HG03095 (cell line): ENCODE results near the gene PKM.
"Not testable (repeated sequence)": the region's sequence is repeated elsewhere in the genome, so short reads cannot be mapped to it uniquely, and the experiment has no call there.

Experiments used
- ATAC-seq: cut with Tn5 transposase; IDR thresholded peaks from one replicate; pipeline ENCODE4 v1.9.1; 2021; ENCODE audit warnings: moderate library complexity; ENCODE audit not compliant: unreplicated experiment

Gene PKM

GRCh38 chr15:72179950-72180581 is 50.9 kb downstream of the PKM start:
- ATAC-seq, result no peak

GRCh38 chr15:72178976-72179585 is 51.9 kb downstream of the PKM start:
- no peak for ATAC-seq

DNA sequence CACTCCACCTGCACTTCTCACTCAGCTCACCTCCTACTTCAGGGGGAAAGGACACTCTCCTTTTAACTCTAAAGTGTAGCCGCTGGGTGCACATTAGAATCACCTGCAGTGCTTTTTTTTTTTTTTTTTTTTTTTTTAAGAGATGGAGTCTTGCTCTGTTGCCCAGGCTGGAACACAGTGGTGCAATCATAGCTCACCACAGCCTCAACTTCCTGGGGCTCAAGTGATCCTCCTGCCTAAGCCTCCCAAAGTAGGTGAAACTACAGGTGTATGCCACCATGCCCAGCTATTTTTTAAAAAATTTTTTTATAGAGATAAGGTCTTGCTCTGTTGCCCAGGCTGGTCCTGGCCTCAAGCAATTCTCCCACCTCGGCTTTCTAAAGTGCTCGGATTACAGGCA is 54.2 kb downstream of the PKM start:
- no peak for ATAC-seq

GRCh38 chr15:72176159-72176558 is 54.8 kb downstream of the PKM start:
- ATAC-seq, result no peak

- ATAC-seq, result no peak
These were observed 55.6 kb downstream of the PKM start for GRCh38 chr15:72175186-72176044.

- ATAC-seq, result no peak
These were observed 56.3 kb downstream of the PKM start for GRCh38 chr15:72174551-72175165.

DNA sequence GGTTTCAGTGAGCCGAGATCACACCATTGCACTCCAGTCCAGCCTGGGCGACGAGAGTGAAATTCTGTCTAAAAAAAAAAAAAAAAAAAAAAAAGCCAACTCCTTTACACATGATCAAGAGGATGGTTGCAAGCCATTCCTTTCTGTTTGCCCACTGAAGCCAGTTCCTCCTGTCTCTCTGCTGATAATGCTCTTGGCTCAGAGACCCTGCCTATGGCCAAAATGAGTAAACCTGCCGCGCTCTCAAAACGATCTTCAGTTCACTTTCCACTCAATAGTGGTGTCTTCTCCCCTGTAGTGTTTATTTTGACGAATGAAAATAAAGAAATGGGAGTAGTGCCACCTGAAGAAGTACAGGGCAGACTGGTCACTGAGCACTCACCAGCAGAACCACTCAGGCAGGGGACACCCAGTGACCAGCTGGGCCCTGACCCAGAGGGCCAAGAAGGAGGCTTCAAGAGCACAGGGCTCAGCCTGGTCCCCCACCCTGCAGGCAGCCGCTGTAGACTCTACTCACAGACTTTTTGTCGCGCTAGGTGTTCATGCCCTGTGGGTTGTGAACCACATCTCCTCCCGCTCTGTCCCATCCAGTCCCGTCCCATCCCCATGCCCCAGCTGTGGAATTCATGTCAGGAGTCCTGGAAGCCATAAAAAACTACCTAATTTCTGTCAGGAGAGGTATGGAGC is 57.0 kb downstream of the PKM start:
- ATAC-seq, result no peak

DNA sequence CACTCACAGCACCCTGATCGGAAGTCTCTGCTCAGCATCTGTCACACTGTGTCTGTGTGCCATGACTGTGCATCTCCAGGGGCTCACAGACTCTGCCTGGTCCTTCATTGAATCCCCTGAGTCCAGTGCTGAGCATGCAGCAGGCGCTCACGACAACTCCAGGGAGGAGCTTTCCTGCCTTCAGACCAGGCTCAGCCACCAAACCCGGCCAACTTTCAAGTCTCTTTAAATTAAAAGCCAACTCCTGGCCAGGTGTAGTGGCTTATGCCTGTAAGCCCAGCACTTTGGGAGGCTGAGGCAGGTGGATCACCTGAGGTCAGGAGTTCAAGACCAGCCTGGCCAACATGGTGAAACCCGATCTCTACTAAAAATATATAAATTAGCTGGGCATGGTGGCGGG is 57.6 kb downstream of the PKM start:
- ATAC-seq, result no peak

DNA sequence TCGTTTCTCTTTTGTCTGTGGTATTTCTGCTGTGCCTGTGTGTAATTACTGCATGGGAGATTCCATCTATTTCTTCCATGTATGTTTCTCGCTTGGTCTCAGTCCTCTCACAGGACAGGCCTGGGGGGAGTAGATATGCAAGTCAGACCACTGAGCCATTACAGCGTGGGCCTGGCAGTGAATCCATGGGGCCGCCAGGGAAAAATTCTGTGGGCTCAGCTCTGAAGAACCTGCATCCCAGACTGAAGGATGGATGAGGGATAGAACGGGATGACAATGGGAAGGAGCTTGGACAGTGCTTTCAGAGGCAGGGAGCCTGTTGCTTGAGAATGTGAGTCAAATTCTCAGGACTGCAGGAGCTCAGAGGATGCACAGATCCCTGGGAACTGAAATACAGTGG is 58.2 kb downstream of the PKM start:
- no peak for ATAC-seq

DNA sequence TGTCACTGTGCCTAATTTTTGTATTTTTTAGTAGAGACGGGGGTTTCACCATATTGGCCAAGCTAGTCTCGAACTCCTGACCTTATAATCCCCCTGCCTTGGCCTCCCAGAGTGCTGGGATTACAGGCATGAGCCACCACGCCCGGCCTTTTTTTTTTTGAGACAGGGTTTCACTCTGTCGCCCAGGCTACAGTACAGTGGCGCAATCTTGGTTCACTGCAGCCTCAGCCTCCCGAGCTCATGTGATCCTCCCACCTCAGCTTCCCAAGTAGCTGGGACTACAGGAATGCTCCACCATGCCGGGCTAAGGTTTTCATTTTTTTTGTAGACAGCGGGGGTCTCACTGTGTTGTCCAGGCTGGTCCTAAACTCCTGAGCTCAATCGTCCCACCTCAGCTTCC is 59.0 kb downstream of the PKM start:
- not testable (repeated sequence) for ATAC-seq

DNA sequence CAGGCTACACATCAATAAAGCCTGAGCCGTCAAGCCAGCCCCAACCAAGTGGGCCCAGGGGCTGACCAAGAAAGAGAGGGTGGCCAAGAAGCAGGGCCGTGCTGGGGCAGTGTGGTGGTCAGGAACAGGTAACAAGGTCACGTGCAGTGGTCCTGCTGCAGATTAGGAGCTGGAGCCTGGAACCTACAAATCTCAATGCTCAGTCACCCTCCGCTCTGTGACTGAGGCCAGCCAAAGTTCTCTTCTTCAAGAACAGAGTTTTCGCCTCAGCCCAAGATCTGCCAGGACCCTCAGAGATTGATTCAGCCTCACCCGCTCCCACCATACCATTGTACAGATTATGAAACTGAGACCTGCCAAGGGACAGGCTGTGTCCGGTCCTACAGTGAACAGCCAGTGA is 60.3 kb downstream of the PKM start:
- ATAC-seq, result no peak

GRCh38 chr15:72169921-72170611 is 60.9 kb downstream of the PKM start:
- ATAC-seq, result no peak

GRCh38 chr15:72169236-72169920 is 61.6 kb downstream of the PKM start:
- ATAC-seq, result no peak

GRCh38 chr15:72168808-72169190 is 62.2 kb downstream of the PKM start:
- ATAC-seq, result no peak

DNA sequence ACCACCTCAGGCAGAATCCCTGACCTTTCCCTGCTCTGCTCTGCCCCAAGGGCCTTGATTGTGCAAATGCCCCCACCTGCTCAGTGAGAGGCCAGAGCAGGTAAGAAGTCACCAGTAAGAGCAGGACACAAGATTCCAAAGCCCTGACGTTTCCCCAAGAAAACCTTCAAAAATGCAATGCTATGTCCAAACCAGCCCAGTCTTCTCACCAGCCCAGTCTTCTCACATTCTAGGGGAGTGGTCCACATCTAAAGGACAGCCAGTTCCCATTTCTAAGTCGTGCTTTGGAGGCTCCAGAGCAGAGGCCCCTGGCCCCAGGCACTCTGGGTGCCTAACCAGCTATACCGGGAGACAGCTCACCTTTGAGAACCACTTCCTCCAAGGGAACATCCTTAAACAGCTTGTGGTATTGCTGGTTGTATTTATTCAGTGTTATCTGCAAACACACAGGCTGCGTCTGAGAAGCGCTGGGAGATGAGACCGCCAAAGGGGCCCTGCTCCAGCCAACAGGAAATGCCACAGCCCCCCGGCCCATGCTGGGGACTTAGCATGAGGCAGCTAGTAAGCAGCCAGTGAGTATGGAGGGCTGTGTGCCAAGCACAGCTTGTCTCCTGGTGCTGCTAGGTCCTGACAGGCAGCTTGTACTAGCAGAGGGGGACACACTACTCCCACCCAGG is 62.7 kb downstream of the PKM start:
- no peak for ATAC-seq

DNA sequence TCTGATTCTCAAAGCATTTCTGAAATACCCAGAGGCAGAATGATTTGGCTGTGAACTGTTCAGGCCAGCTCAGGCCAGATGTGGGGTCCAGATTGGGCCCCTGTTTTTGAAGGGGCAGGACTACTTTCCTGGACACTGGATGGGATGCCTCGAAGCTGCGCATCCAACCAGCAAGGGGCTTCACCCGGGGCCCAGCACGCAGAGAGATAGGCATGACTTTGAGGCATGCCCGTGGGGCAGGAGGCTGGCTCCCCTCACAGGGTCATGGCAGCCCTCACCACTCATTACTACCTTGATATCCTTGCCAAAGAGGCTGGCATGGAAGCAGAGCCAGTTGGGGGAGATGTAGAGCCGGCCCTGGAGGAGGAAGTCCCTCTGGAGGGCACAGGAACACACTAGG is 63.5 kb downstream of the PKM start:
- ATAC-seq, result no peak

GRCh38 chr15:72166716-72167417 is 64.1 kb downstream of the PKM start:
- no peak for ATAC-seq

- ATAC-seq, result no peak
These were observed 67.3 kb downstream of the PKM start for GRCh38 chr15:72163719-72164118.

GRCh38 chr15:72162569-72162968 is 68.4 kb downstream of the PKM start:
- ATAC-seq, result no peak
